HFF-Myc (cell line): ENCODE measurements around the gene TRIM42.

Experiments
- DNase-seq: peaks from one replicate; pipeline ENCODE4 v3.0.0-alpha.2; 2011; ENCODE audit warnings: low read depth; ENCODE audit errors: extremely low read depth
- H3K4me3 ChIP-seq: replicated peaks from 2 replicates; pipeline ENCODE4 v1.5.1; 2011; ENCODE audit warnings: low read depth, mild to moderate bottlenecking, control low read depth, low read length
- TF ChIP-seq, protein P1 (sequence below): IDR thresholded peaks from 2 replicates; pipeline ENCODE4 v1.5.1; 2012; ENCODE audit warnings: mild to moderate bottlenecking, low read depth, low read length, control low read depth; ENCODE audit errors: missing control alignments

The TRIM42 gene

DNA sequence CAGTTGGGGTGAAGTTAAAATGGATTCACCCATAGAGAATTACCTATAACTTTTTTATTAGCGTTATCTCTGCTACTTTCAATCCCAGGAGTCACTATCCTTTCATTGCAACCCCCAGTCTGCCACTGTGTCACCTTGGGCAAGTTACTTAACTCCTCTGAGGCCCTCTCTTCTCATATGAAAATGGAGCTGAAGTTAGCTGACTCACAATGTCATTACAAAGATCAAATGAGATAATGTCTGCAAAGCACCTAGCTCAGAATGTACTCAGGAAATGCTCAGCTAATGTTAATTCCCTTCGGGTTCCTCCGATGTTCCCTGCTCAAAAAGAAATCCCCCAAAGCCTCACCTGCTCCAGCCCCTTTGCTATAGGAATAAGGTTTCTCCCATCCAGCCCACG, 50.0 kb downstream of the TRIM42 start:
- TF ChIP-seq, protein P1, sequence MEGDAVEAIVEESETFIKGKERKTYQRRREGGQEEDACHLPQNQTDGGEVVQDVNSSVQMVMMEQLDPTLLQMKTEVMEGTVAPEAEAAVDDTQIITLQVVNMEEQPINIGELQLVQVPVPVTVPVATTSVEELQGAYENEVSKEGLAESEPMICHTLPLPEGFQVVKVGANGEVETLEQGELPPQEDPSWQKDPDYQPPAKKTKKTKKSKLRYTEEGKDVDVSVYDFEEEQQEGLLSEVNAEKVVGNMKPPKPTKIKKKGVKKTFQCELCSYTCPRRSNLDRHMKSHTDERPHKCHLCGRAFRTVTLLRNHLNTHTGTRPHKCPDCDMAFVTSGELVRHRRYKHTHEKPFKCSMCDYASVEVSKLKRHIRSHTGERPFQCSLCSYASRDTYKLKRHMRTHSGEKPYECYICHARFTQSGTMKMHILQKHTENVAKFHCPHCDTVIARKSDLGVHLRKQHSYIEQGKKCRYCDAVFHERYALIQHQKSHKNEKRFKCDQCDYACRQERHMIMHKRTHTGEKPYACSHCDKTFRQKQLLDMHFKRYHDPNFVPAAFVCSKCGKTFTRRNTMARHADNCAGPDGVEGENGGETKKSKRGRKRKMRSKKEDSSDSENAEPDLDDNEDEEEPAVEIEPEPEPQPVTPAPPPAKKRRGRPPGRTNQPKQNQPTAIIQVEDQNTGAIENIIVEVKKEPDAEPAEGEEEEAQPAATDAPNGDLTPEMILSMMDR: no peak

DNA sequence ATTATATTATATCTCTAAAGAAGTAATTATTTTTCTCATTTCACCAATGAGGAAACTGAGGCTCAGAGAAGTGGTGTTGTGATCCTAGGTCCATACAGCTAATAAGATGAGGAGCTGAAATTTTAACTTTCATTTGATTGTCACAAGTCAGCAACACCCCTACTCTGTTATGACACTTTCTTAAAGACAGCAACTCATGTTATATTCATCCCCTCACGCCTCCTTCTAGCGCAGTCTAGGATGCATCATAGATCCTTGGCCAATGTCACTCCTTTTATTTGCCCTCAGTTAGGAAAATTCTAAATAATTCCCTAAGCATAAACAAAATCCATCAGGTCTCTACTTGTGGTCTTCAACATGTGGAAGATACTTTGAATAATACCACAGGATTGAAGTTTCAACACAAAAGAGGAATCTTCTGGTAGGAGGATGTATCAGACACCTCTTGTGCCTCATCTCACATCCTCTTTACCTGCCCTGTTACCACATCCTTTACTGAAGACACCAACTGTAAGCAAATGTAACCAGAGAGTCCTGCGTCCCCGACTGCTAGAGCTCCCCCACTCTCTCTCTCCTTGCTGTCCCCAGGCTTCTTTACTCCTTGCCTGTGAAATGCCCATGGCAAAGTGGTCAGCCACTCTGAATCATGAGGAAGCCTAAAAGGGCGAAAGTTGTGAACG, 53.7 kb downstream of the TRIM42 start:
- TF ChIP-seq, protein P1: no peak
- DNase-seq: no peak
- H3K4me3 ChIP-seq: no peak overlapping the region

More for the DNA sequence above, 50.0 kb downstream of the TRIM42 start:
- DNase-seq: no peak
- H3K4me3 ChIP-seq: no peak overlapping the region

- no peak overlapping the region for H3K4me3 ChIP-seq
- DNase-seq: no peak
- TF ChIP-seq, protein P1: no peak
Measured at GRCh38 chr3:140733623-140734022, 55.8 kb downstream of the TRIM42 start.

DNA sequence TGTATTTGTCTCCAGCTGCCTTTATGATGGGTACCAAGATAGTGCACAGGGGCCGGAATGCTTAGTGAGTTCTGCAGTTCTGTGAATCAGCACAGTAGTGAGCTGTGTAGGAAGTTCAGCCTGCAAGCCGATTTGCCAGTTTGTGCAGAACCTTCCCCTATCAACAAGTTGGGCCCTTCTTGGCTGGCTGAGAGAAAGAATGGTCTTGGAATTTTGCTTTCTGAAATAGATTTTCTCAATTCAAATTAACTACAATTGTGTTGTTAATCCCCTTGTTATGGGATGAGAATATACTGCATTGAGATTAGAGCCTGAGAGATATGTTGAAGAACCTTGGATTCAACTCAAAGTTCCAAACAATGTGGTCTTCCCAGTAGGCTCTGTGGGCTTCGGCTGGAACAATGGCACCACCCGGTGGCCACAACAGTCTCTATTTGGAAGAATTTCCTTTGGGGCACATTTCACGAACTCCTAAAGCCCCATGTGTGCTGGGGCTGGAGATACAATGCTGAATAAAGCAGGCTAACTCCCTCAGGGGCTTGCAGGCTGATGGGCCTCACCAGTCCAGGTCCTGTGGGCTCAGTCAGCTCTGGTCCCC, 59.1 kb downstream of the TRIM42 start:
- TF ChIP-seq, protein P1: peak; percentile 38
- no peak for DNase-seq
- no peak overlapping the region for H3K4me3 ChIP-seq

- TF ChIP-seq, protein P1: no peak
- H3K4me3 ChIP-seq: no peak overlapping the region
- no peak for DNase-seq
Measured at GRCh38 chr3:140742116-140742515, 64.3 kb downstream of the TRIM42 start.

DNA sequence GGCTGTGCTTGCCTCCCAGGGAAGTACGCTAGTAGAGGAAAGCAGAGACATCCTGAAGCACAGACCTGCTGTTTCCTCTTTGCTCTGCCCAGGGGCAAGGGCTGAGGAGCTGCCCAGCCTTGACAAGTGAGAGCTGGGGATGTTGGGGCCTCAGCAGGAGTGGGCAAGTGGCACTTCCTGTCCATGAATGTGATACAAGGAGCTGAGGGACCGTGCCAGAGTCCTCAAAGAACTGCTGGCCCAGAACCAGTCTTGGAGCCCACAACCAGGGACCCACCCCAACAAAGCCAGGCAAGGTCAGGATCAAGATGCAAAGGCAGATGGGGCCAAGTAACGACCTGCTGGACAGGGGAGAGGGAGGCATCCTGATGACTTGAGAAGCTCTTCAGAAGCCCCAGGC, 70.3 kb downstream of the TRIM42 start:
- TF ChIP-seq, protein P1: no peak
- DNase-seq: no peak

More for the DNA sequence above, 70.3 kb downstream of the TRIM42 start:
- no peak overlapping the region for H3K4me3 ChIP-seq
